Gastrocnemius medialis (tissue), 4 donors: ENCODE results near the gene CAPZB. TPM values are rescaled to one million over a fixed set of nuclear protein-coding genes. Genes with fewer than 3 reads are reported as not detected.

Experiments used
- ATAC-seq, 2 donors: fragments of 150-250 bp; one replicate each; pipeline ENCODE4 v1.9.1; 2016
- DNase-seq, 2 donors: peaks; one replicate each; pipeline ENCODE4 v3.0.0-alpha.2; 2019
- H3K27ac ChIP-seq, 4 donors: fragments of 200-600 bp; sonication (generic); 1 replicate in 1 of 4; 2 replicates in 3 of 4; pipeline ENCODE4 v1.5.1; 2016 to 2018; ENCODE audit warnings: mild to moderate bottlenecking in 2 of 4, moderate library complexity in 1 of 4
- H3K27me3 ChIP-seq, 3 donors: fragments of 200-600 bp; sonication (generic) in 2 of 3; 1 replicate in 1 of 3; 2 replicates in 2 of 3; pipeline versions ENCODE4 v1.5.1 to v1.6.0; 2016 to 2019; ENCODE audit warnings: mild to moderate bottlenecking in 1 of 3, moderate library complexity in 1 of 3
- H3K36me3 ChIP-seq, 2 donors: fragments of 200-600 bp; sonication (generic) in 1 of 2; one replicate each; pipeline ENCODE4 v1.5.1; 2017 to 2018
- H3K4me1 ChIP-seq, 2 donors: fragments of 200-600 bp; sonication (generic) in 1 of 2; one replicate each; pipeline ENCODE4 v1.5.1; 2016 to 2017; ENCODE audit warnings: mild to moderate bottlenecking in 2 of 2
- H3K4me3 ChIP-seq, 4 donors: fragments of 200-600 bp; sonication (generic) in 3 of 4; 1 replicate in 1 of 4; 2 replicates in 3 of 4; pipeline ENCODE4 v1.5.1; 2016 to 2019; ENCODE audit warnings: mild to moderate bottlenecking in 2 of 4
- H3K9me3 ChIP-seq, 3 donors: fragments of 200-600 bp; sonication (generic) in 2 of 3; 1 replicate in 1 of 3; 2 replicates in 2 of 3; pipeline ENCODE4 v1.5.1; 2016 to 2019
- CTCF ChIP-seq, 5 experiments: fragments of 450-650 bp in 3 of 5; fragments of 200-600 bp in 2 of 5; sonication (generic) in 2 of 5; IDR thresholded peaks in 4 of 5; conservative IDR thresholded peaks in 1 of 5; 1 replicate in 4 of 5; 2 replicates in 1 of 5; pipeline ENCODE4 v1.5.1; 2016 to 2019; ENCODE audit warnings: antibody characterized with exemption in 5 of 5, mild to moderate bottlenecking in 3 of 5, moderate library complexity in 3 of 5
- POLR2A ChIP-seq, 2 donors: fragments of 450-650 bp; IDR thresholded peaks; one replicate each; pipeline ENCODE4 v1.6.1; 2017; ENCODE audit warnings: antibody characterized with exemption in 2 of 2, mild to moderate bottlenecking in 2 of 2, moderate library complexity in 2 of 2
- in situ Hi-C, 4 donors: fragments of 200-750 bp; cut with MboI; loops; one replicate each; pipeline versions ENCODE4 v1.15.0 to v1.8.0; 2017; ENCODE audit warnings: low sequenced_read_pairs in 4 of 4
- intact Hi-C: fragments of 100-400 bp; cut with DNase I; formaldehyde crosslinking; loops from one replicate; pipeline ENCODE4 v1.15.1; 2023; ENCODE audit warnings: low total_unique reads
- total RNA-seq, 4 donors: library from RNA; depleted of rRNA; stranded (reverse); fragments of >200 nt; gene quantifications; one replicate each; pipeline versions ENCODE4 v1.1.0 to v1.2.3, GENCODE V29; 2016

CAPZB gene
- total RNA-seq, 4 donors from 2014 or later = 48.6 to 93.8 (median 74.9) TPM

- peaks cover 23% of the 10 kb centered on the region in 2 donors for H3K4me1 ChIP-seq
- H3K4me3 ChIP-seq = no peak overlapping the region
- no peaks in the 10 kb centered on the region for H3K27me3 ChIP-seq
- peak overlapping the region in 3 of 4 donors; percentile 16 to 49 (median 47) for H3K27ac ChIP-seq
- peaks cover 0 to 8% of the 10 kb centered on the region in 2 donors for H3K36me3 ChIP-seq
- ATAC-seq (peak; percentile 38 to 70), DNase-seq (no peak)
- TF ChIP-seq POLR2A (IDR thresholded peaks at IDR 0.05) = no peak
- no peak for TF ChIP-seq CTCF (IDR thresholded peaks at IDR 0.05 in 4 of 5, conservative IDR thresholded peaks at IDR 0.05 in 1 of 5)
- H3K9me3 ChIP-seq = no peaks in the 10 kb centered on the region
- intact Hi-C loops = no loop called here
- in situ Hi-C loops = loop anchor here in 2 of 4 donors (10.0 to 25.0 kb wide), 3 partner anchors 99 to 269 kb away; partner anchors contain the start of gene CAPZB (in 2 of the 2)
Measured at GRCh38 chr1:19385869-19386591, 99.3 kb downstream of the CAPZB start.

GRCh38 chr1:19385221-19385620 is 100.1 kb downstream of the CAPZB start:
- intact Hi-C loops (no loop called here), in situ Hi-C loops (loop anchor here in 2 of 4 donors (10.0 to 25.0 kb wide), 3 partner anchors 100 to 270 kb away; partner anchors contain the start of gene CAPZB (in 2 of the 2))
- Histone ChIP-seq H3K4me3 (no peak overlapping the region), H3K27me3 (no peaks in the 10 kb centered on the region), H3K9me3 (no peaks in the 10 kb centered on the region), H3K27ac (peak overlapping the region in 1 of 4 donors; percentile 42), H3K4me1 (peaks cover 17 to 20% of the 10 kb centered on the region in 2 donors), H3K36me3 (peaks cover 0 to 8% of the 10 kb centered on the region in 2 donors)
- ATAC-seq (no peak), DNase-seq (no peak)
- no peak for TF ChIP-seq CTCF (IDR thresholded peaks at IDR 0.05 in 4 of 5, conservative IDR thresholded peaks at IDR 0.05 in 1 of 5)
- TF ChIP-seq POLR2A (IDR thresholded peaks at IDR 0.05) = no peak

- no peaks in the 10 kb centered on the region for H3K27me3 ChIP-seq
- peaks cover 0 to 12% of the 10 kb centered on the region in 2 donors for H3K36me3 ChIP-seq
- H3K4me3 ChIP-seq = no peak overlapping the region
- TF ChIP-seq POLR2A (IDR thresholded peaks at IDR 0.05) = no peak
- TF ChIP-seq CTCF (IDR thresholded peaks at IDR 0.05 in 4 of 5, conservative IDR thresholded peaks at IDR 0.05 in 1 of 5) = no peak
- H3K9me3 ChIP-seq = no peaks in the 10 kb centered on the region
- no peak overlapping the region for H3K27ac ChIP-seq
- in situ Hi-C loops (loop anchor here in 2 of 4 donors (10.0 to 25.0 kb wide), 3 partner anchors 100 to 270 kb away; partner anchors contain the start of gene CAPZB (in 2 of the 2)), intact Hi-C loops (no loop called here)
- DNase-seq = no peak
- H3K4me1 ChIP-seq = peaks cover 16 to 17% of the 10 kb centered on the region in 2 donors
- ATAC-seq = no peak
Measured at GRCh38 chr1:19384772-19385187, 100.6 kb downstream of the CAPZB start.

- H3K27me3 ChIP-seq = no peaks in the 10 kb centered on the region
- no peak overlapping the region for H3K4me3 ChIP-seq
- peaks cover 0 to 14% of the 10 kb centered on the region in 2 donors for H3K36me3 ChIP-seq
- intact Hi-C loops = no loop called here
- no peak for DNase-seq
- TF ChIP-seq CTCF (IDR thresholded peaks at IDR 0.05 in 4 of 5, conservative IDR thresholded peaks at IDR 0.05 in 1 of 5) = no peak
- no peak for TF ChIP-seq POLR2A (IDR thresholded peaks at IDR 0.05)
- H3K27ac ChIP-seq = no peak overlapping the region
- peaks cover 16 to 17% of the 10 kb centered on the region in 2 donors for H3K4me1 ChIP-seq
- ATAC-seq = no peak
- in situ Hi-C loops = loop anchor here in 2 of 4 donors (10.0 to 25.0 kb wide), 3 partner anchors 101 to 271 kb away; partner anchors contain the start of gene CAPZB (in 2 of the 2)
- H3K9me3 ChIP-seq = no peaks in the 10 kb centered on the region
Measured at GRCh38 chr1:19384113-19384512, 101.2 kb downstream of the CAPZB start.
